ENCODE measurements around the gene ZDHHC14. TPM values are rescaled to one million over a fixed set of nuclear protein-coding genes. Genes with fewer than 3 reads are reported as not detected.
"Not testable (repeated sequence)": the region's sequence is repeated elsewhere in the genome, so short reads cannot be mapped to it uniquely, and the experiment has no call there.

ZDHHC14 gene
- total RNA-seq, 1 donor from 2014 or later = 9.3 TPM

GRCh38 chr6:157466342-157466648 lies 85.3 kb downstream of the ZDHHC14 start:
- DNase-seq (no peak), ATAC-seq (no peak)
- H3K4me1 ChIP-seq = peaks cover 15% of the 10 kb centered on the region
- no peak overlapping the region for H3K27ac ChIP-seq
- no peaks in the 10 kb centered on the region for H3K9me3 ChIP-seq
- intact Hi-C loops (cut with DNase I) = no loop called here
- no peaks in the 10 kb centered on the region for H3K36me3 ChIP-seq
- no peak for TF ChIP-seq CTCF (IDR thresholded peaks at IDR 0.05)
- no peaks in the 10 kb centered on the region for H3K27me3 ChIP-seq (ENCODE audit: low read depth)
- no peak overlapping the region for H3K4me3 ChIP-seq

- H3K9me3 ChIP-seq; H3K27ac ChIP-seq; ATAC-seq; H3K36me3 ChIP-seq; H3K4me3 ChIP-seq; DNase-seq; H3K4me1 ChIP-seq; H3K27me3 ChIP-seq (ENCODE audit: low read depth); intact Hi-C loops (cut with DNase I): not testable (repeated sequence)
Measured at GRCh38 chr6:157467339-157467738, 86.3 kb downstream of the ZDHHC14 start.

GRCh38 chr6:157468054-157468453 lies 87.1 kb downstream of the ZDHHC14 start:
- TF ChIP-seq CTCF (IDR thresholded peaks at IDR 0.05) = no peak
- no peak for DNase-seq
- Histone ChIP-seq H3K27me3 (ENCODE audit: low read depth) (no peaks in the 10 kb centered on the region), H3K4me1 (peaks cover 10% of the 10 kb centered on the region), H3K9me3 (no peaks in the 10 kb centered on the region), H3K36me3 (no peaks in the 10 kb centered on the region), H3K4me3 (no peak overlapping the region), H3K27ac (no peak overlapping the region)
- intact Hi-C loops (cut with DNase I) = no loop called here
- no peak for ATAC-seq

GRCh38 chr6:157468574-157468973 lies 87.6 kb downstream of the ZDHHC14 start:
- H3K9me3 ChIP-seq = no peaks in the 10 kb centered on the region
- no peak overlapping the region for H3K27ac ChIP-seq
- ATAC-seq = no peak
- TF ChIP-seq CTCF (IDR thresholded peaks at IDR 0.05) = no peak
- DNase-seq = no peak
- H3K27me3 ChIP-seq (ENCODE audit: low read depth) = no peaks in the 10 kb centered on the region
- H3K36me3 ChIP-seq = no peaks in the 10 kb centered on the region
- H3K4me3 ChIP-seq = no peak overlapping the region
- peaks cover 11% of the 10 kb centered on the region for H3K4me1 ChIP-seq
- intact Hi-C loops (cut with DNase I) = no loop called here

GRCh38 chr6:157469378-157469777 lies 88.4 kb downstream of the ZDHHC14 start:
- no peaks in the 10 kb centered on the region for H3K27me3 ChIP-seq (ENCODE audit: low read depth)
- DNase-seq = no peak
- ATAC-seq = no peak
- H3K9me3 ChIP-seq = no peaks in the 10 kb centered on the region
- intact Hi-C loops (cut with DNase I) = no loop called here
- no peak overlapping the region for H3K4me3 ChIP-seq
- H3K27ac ChIP-seq = no peak overlapping the region
- H3K36me3 ChIP-seq = no peaks in the 10 kb centered on the region
- peaks cover 11% of the 10 kb centered on the region for H3K4me1 ChIP-seq
- no peak for TF ChIP-seq CTCF (IDR thresholded peaks at IDR 0.05)

GRCh38 chr6:157471077-157471686 lies 90.2 kb downstream of the ZDHHC14 start:
- ATAC-seq = peak in 1 of 2 donors; percentile 29
- Histone ChIP-seq H3K4me1 (peaks cover 11% of the 10 kb centered on the region), H3K4me3 (no peak overlapping the region), H3K9me3 (no peaks in the 10 kb centered on the region), H3K27ac (no peak overlapping the region), H3K36me3 (no peaks in the 10 kb centered on the region), H3K27me3 (ENCODE audit: low read depth) (no peaks in the 10 kb centered on the region)
- no peak for DNase-seq
- intact Hi-C loops (cut with DNase I) = no loop called here
- TF ChIP-seq CTCF (IDR thresholded peaks at IDR 0.05) = no peak
